IMR-90 (cell line): Measurements from ENCODE around the gene CLRN3. TPM values are rescaled to one million over a fixed set of nuclear protein-coding genes. Genes with fewer than 3 reads are reported as not detected.

Source experiments
- ATAC-seq: fragments of 200-7000 bp; cut with Tn5 transposase; 2 replicates; pipeline ENCODE4 v1.9.1; 2020; ENCODE audit warnings: low read depth, mild to moderate bottlenecking, moderate library complexity
- BruUV-seq: library from RNA; stranded (reverse); fragments of 400-500 nt; replicated peaks from 2 replicates; lab custom pipeline; 2021; lab: Mats Ljungman, UMichigan
- CTCF ChIA-PET: fragments of 300-600 bp; formaldehyde crosslinking; extraction: SDS; loops from one replicate; lab custom pipeline; 2021; ENCODE audit warnings: antibody characterized with exemption; lab: Yijun Ruan, JAX
- POLR2A ChIA-PET: fragments of 300-600 bp; sonication (Branson Sonifier 250); formaldehyde crosslinking; loops from one replicate; lab custom pipeline; 2022; ENCODE audit warnings: antibody characterized with exemption; ENCODE audit not compliant: unreplicated experiment; lab: Charles Lee
- DNase-seq: peaks from one replicate; pipeline ENCODE4 v3.0.0; 2013
- H2AFZ ChIP-seq: replicated peaks from 2 replicates; pipeline ENCODE3; 2013; ENCODE audit warnings: low read length, mild to moderate bottlenecking; ENCODE audit not compliant: poor library complexity
- H2AK5ac ChIP-seq: 2 replicates; pipeline ENCODE4 v1.6.1; 2013; ENCODE audit warnings: low read depth, low read length, inconsistent platforms
- H2AK9ac ChIP-seq: replicated peaks from 2 replicates; pipeline ENCODE3; 2013; ENCODE audit warnings: mild to moderate bottlenecking, low read depth, low read length, moderate library complexity; ENCODE audit not compliant: poor library complexity
- H2BK120ac ChIP-seq: 2 replicates; pipeline ENCODE4 v1.6.1; 2013; ENCODE audit warnings: low read depth, low read length, inconsistent platforms
- H2BK15ac ChIP-seq: 3 replicates; pipeline ENCODE4 v1.6.1; 2013; ENCODE audit warnings: low read depth, low read length, inconsistent platforms
- H2BK20ac ChIP-seq: 2 replicates; pipeline ENCODE4 v1.6.1; 2013; ENCODE audit warnings: low read depth, mild to moderate bottlenecking, inconsistent platforms, low read length, moderate library complexity
- H2BK5ac ChIP-seq: 2 replicates; pipeline ENCODE4 v1.6.1; 2013; ENCODE audit warnings: mild to moderate bottlenecking, low read depth, low read length, inconsistent platforms; ENCODE audit not compliant: poor library complexity, severe bottlenecking
- H3K14ac ChIP-seq: replicated peaks from 2 replicates; pipeline ENCODE4 v1.6.1; 2013; ENCODE audit warnings: low read depth, low read length, inconsistent platforms
- H3K18ac ChIP-seq: 2 replicates; pipeline ENCODE4 v1.6.1; 2013; ENCODE audit warnings: low read depth, low read length, control low read depth
- H3K23ac ChIP-seq: 2 replicates; pipeline ENCODE4 v1.6.1; 2013; ENCODE audit warnings: low read depth, low read length, inconsistent platforms
- H3K27ac ChIP-seq: 2 replicates; pipeline ENCODE4 v1.5.1; 2013; ENCODE audit warnings: mild to moderate bottlenecking, control low read depth, low read length; ENCODE audit not compliant: insufficient read depth
- H3K27me3 ChIP-seq: 2 replicates; pipeline ENCODE4 v1.6.1; 2013; ENCODE audit warnings: low read length; ENCODE audit not compliant: control insufficient read depth, insufficient read depth
- H3K36me3 ChIP-seq: 2 replicates; pipeline ENCODE4 v1.6.1; 2013; ENCODE audit warnings: low read length, mixed read lengths; ENCODE audit not compliant: control insufficient read depth, insufficient read depth
- H3K4ac ChIP-seq: 2 replicates; pipeline ENCODE4 v1.6.1; 2013; ENCODE audit warnings: low read depth, low read length, inconsistent platforms
- H3K4me1 ChIP-seq: 2 replicates; pipeline ENCODE4 v1.6.1; 2013; ENCODE audit warnings: low read length, mixed read lengths; ENCODE audit not compliant: control insufficient read depth, insufficient read depth
- H3K4me2 ChIP-seq: 2 replicates; pipeline ENCODE4 v1.6.1; 2013; ENCODE audit warnings: low read depth, mild to moderate bottlenecking, control low read depth, low read length, moderate library complexity
- H3K4me3 ChIP-seq: 2 replicates; pipeline ENCODE4 v1.5.1; 2013; ENCODE audit warnings: low read depth, mild to moderate bottlenecking, control low read depth, low read length, moderate library complexity; ENCODE audit not compliant: insufficient read depth
- H3K56ac ChIP-seq: 2 replicates; pipeline ENCODE4 v1.6.1; 2013; ENCODE audit warnings: low read length, inconsistent platforms; ENCODE audit not compliant: insufficient read depth; ENCODE audit errors: extremely low read depth
- H3K79me1 ChIP-seq, 2 experiments: 2 replicates each; pipeline ENCODE4 v1.6.1; 2013; ENCODE audit warnings: low read length in 2 of 2, inconsistent platforms in 1 of 2, low read depth in 1 of 2
- H3K9ac ChIP-seq: 2 replicates; pipeline ENCODE4 v1.6.1; 2013; ENCODE audit warnings: low read depth, low read length, control low read depth
- H3K9me1 ChIP-seq: 2 replicates; pipeline ENCODE4 v1.6.1; 2013; ENCODE audit warnings: low read length, inconsistent platforms; ENCODE audit not compliant: insufficient read depth
- H3K9me3 ChIP-seq: 2 replicates; pipeline ENCODE4 v1.6.1; 2013; ENCODE audit warnings: low read length; ENCODE audit not compliant: control insufficient read depth, insufficient read depth
- H4K20me1 ChIP-seq: 2 replicates; pipeline ENCODE4 v1.6.1; 2013; ENCODE audit warnings: low read length, inconsistent platforms; ENCODE audit not compliant: insufficient read depth
- H4K5ac ChIP-seq: 2 replicates; pipeline ENCODE4 v1.6.1; 2013; ENCODE audit warnings: mild to moderate bottlenecking, low read depth, low read length, control low read depth
- H4K8ac ChIP-seq, 2 experiments: 2 replicates each; pipeline ENCODE4 v1.6.1; 2013; ENCODE audit warnings: low read depth in 2 of 2, low read length in 2 of 2, control low read depth in 1 of 2, inconsistent platforms in 1 of 2
- H4K91ac ChIP-seq: 2 replicates; pipeline ENCODE4 v1.6.1; 2013; ENCODE audit warnings: low read depth, low read length, inconsistent platforms; ENCODE audit not compliant: insufficient read depth
- BHLHE40 ChIP-seq: fragments of 150-350 bp; IDR thresholded peaks from 2 replicates; pipeline ENCODE4 v1.6.1; 2016; ENCODE audit warnings: mild to moderate bottlenecking, low read depth, low read length
- CEBPB ChIP-seq: IDR thresholded peaks from 2 replicates; pipeline ENCODE4 v1.6.1; 2012; ENCODE audit warnings: low read depth, low read length, improper control_type of control experiment
- CHD1 ChIP-seq: IDR thresholded peaks from 2 replicates; pipeline ENCODE4 v1.6.1; 2012; ENCODE audit warnings: low read depth, low read length, improper control_type of control experiment
- FOS ChIP-seq: fragments of 150-350 bp; IDR thresholded peaks from 2 replicates; pipeline ENCODE4 v1.6.1; 2016; ENCODE audit warnings: low read depth, low read length
- MAFK ChIP-seq: IDR thresholded peaks from 2 replicates; pipeline ENCODE4 v1.6.1; 2012; ENCODE audit warnings: low read depth, low read length, improper control_type of control experiment
- MAZ ChIP-seq: IDR thresholded peaks from 2 replicates; pipeline ENCODE4 v1.6.1; 2012; ENCODE audit warnings: low read depth, mild to moderate bottlenecking, low read length, improper control_type of control experiment, moderate library complexity, borderline replicate concordance
- MXI1 ChIP-seq: IDR thresholded peaks from 2 replicates; pipeline ENCODE4 v1.6.1; 2012; ENCODE audit warnings: low read depth, mild to moderate bottlenecking, low read length, moderate library complexity, borderline replicate concordance
- NFE2L2 ChIP-seq: fragments of 150-350 bp; IDR thresholded peaks from 2 replicates; pipeline ENCODE4 v1.6.1; 2016; ENCODE audit warnings: low read depth, mild to moderate bottlenecking, low read length
- POLR2A ChIP-seq: IDR thresholded peaks from 2 replicates; pipeline ENCODE4 v1.6.1; 2012; ENCODE audit warnings: mild to moderate bottlenecking, low read depth, low read length
- RAD21 ChIP-seq: IDR thresholded peaks from 2 replicates; pipeline ENCODE4 v1.6.1; 2012; ENCODE audit warnings: low read length, improper control_type of control experiment
- RCOR1 ChIP-seq: IDR thresholded peaks from 2 replicates; pipeline ENCODE4 v1.6.1; 2012; ENCODE audit warnings: mild to moderate bottlenecking, low read length, improper control_type of control experiment; ENCODE audit not compliant: insufficient replicate concordance
- RFX5 ChIP-seq: IDR thresholded peaks from 2 replicates; pipeline ENCODE4 v1.8.0; 2012; ENCODE audit warnings: low read depth, mild to moderate bottlenecking, low read length, moderate library complexity
- SMC3 ChIP-seq: fragments of 150-350 bp; IDR thresholded peaks from 2 replicates; pipeline ENCODE4 v1.6.1; 2016; ENCODE audit warnings: low read depth, mild to moderate bottlenecking, antibody characterized with exemption, low read length, moderate library complexity
- WGBS, 2 experiments: methylation state at CpG; one replicate each; pipeline versions ENCODE4 v1.1.5 to v1.1.7; 2013; ENCODE audit warnings: missing lambda C conversion rate in 2 of 2; ENCODE audit not compliant: insufficient read length in 1 of 2; ENCODE audit errors: extremely low coverage in 2 of 2; 5-methylcytosine and 5-hydroxymethylcytosine counted together
- dilution Hi-C: fragments of 300-500 bp; cut with HindIII; formaldehyde crosslinking; loops from one replicate; pipeline ENCODE4 v1.14.3; 2018; ENCODE audit warnings: low sequenced_read_pairs; ENCODE audit not compliant: unreplicated experiment
- in situ Hi-C: fragments of 300-500 bp; cut with MboI; formaldehyde crosslinking; loops from 3 replicates; pipeline ENCODE4 v1.14.3; 2019; ENCODE audit warnings: low sequenced_read_pairs, inconsistent platforms, mixed read lengths
- intact Hi-C: fragments of 100-400 bp; cut with micrococcal nuclease; formaldehyde crosslinking; loops from 2 replicates; pipeline ENCODE4 v1.10.0; 2022
- polyA plus RNA-seq, 3 experiments: library from polyadenylated mRNA; depleted of rRNA; stranded (reverse); fragments of >200 nt; gene quantifications; 2 replicates each; pipeline ENCODE4 v1.2.3, GENCODE V29; 2012; ENCODE audit warnings: low replicate concordance in 1 of 3
- total RNA-seq: library from RNA; depleted of rRNA; stranded (reverse); fragments of >200 nt; gene quantifications from 2 replicates; pipeline ENCODE4 v1.2.3, GENCODE V29; 2012
- TF ChIP-seq, protein P1 (sequence below): fragments of 150-350 bp; IDR thresholded peaks from 2 replicates; pipeline ENCODE4 v1.6.1; 2017; ENCODE audit warnings: mild to moderate bottlenecking, antibody characterized with exemption, low read length, low read depth
- TF ChIP-seq, protein P2 (sequence below): conservative IDR thresholded peaks from 2 replicates; pipeline ENCODE4 v1.5.1; 2012; ENCODE audit warnings: mild to moderate bottlenecking, low read depth, low read length, improper control_type of control experiment
- TF ChIP-seq, protein P3 (sequence below): fragments of 150-350 bp; IDR thresholded peaks from 2 replicates; pipeline ENCODE4 v1.6.1; 2016; ENCODE audit warnings: low read depth, mild to moderate bottlenecking, low read length, moderate library complexity, borderline replicate concordance

CLRN3 gene
- total and polyA plus RNA-seq, 2 of the 4 experiments (the other 2 are of a cell fraction): not detected

DNA sequence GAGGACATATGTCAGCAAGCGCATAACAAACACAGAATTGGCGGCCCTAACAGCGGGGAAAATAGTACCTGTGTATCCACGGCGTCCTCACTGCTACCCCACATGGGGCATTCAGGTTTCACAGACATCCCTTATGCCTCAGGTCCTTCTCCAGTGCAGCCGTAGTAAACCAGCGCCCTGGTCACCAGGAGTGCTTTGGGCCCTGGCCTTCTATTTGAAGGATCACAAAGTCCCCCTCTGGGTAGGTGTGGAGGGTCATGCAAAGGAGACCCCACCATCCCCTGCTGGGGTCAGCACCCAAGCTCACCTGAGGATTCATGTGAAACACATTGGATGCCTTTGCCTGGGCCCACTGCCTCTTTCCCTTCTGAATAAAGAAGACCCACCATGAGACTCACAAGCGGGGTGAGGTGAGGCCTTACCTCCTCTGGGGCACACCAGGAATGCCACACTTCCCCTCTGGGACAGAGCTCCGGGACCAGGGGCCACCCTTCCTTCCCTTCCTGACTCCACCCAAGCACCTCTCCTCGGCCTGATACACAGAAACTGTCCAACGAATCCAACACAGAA lies 18.8 kb downstream of the CLRN3 start:
- ChIA-PET CTCF (no interaction called here), POLR2A (no interaction called here)
- WGBS, 2 experiments: 30% methylated on average over 2 of the region's 11 CpGs; no CpG with 5 or more reads in 1 of the 2 experiments
- Histone ChIP-seq H3K36me3 (no peaks in the 10 kb centered on the region), H3K9ac (no peak overlapping the region), H4K20me1 (no peaks in the 10 kb centered on the region), H2AK5ac (no peak overlapping the region), H2BK120ac (no peak overlapping the region), H3K27ac (no peak overlapping the region), H2AFZ (no peak overlapping the region), H2BK5ac (no peak overlapping the region), H3K4ac (no peak overlapping the region), H3K23ac (no peak overlapping the region), H3K4me2 (no peak overlapping the region), H3K9me1 (no peaks in the 10 kb centered on the region), H2AK9ac (no peak overlapping the region), H3K4me3 (no peak overlapping the region), H3K14ac (no peak overlapping the region), H2BK15ac (no peak overlapping the region), H2BK20ac (no peak overlapping the region), H3K79me1 (no peaks in the 10 kb centered on the region), H4K91ac (no peak overlapping the region), H3K4me1 (no peaks in the 10 kb centered on the region), H3K9me3 (0 out of 2 replicates have a peak, but pooled peaks cover 4% of the 10 kb centered on the region), H4K8ac (no peak overlapping the region), H3K56ac (no peak overlapping the region), H3K27me3 (no peaks in the 10 kb centered on the region; the same call in 1 of the 2 replicates), H4K5ac (no peak overlapping the region), H3K18ac (no peak overlapping the region)
- TF ChIP-seq RCOR1: no peak
- TF ChIP-seq, protein P1, sequence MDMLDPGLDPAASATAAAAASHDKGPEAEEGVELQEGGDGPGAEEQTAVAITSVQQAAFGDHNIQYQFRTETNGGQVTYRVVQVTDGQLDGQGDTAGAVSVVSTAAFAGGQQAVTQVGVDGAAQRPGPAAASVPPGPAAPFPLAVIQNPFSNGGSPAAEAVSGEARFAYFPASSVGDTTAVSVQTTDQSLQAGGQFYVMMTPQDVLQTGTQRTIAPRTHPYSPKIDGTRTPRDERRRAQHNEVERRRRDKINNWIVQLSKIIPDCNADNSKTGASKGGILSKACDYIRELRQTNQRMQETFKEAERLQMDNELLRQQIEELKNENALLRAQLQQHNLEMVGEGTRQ: no peak
- TF ChIP-seq MAFK: no peak
- TF ChIP-seq, protein P2, sequence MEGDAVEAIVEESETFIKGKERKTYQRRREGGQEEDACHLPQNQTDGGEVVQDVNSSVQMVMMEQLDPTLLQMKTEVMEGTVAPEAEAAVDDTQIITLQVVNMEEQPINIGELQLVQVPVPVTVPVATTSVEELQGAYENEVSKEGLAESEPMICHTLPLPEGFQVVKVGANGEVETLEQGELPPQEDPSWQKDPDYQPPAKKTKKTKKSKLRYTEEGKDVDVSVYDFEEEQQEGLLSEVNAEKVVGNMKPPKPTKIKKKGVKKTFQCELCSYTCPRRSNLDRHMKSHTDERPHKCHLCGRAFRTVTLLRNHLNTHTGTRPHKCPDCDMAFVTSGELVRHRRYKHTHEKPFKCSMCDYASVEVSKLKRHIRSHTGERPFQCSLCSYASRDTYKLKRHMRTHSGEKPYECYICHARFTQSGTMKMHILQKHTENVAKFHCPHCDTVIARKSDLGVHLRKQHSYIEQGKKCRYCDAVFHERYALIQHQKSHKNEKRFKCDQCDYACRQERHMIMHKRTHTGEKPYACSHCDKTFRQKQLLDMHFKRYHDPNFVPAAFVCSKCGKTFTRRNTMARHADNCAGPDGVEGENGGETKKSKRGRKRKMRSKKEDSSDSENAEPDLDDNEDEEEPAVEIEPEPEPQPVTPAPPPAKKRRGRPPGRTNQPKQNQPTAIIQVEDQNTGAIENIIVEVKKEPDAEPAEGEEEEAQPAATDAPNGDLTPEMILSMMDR: no peak
- no peak for TF ChIP-seq POLR2A
- TF ChIP-seq RAD21: no peak
- no peak for TF ChIP-seq CEBPB
- TF ChIP-seq CHD1: no peak
- no peak for TF ChIP-seq MAZ
- no peak for TF ChIP-seq SMC3
- TF ChIP-seq RFX5: no peak
- no peak for TF ChIP-seq FOS
- TF ChIP-seq BHLHE40: no peak
- no peak for TF ChIP-seq NFE2L2
- TF ChIP-seq, protein P3, sequence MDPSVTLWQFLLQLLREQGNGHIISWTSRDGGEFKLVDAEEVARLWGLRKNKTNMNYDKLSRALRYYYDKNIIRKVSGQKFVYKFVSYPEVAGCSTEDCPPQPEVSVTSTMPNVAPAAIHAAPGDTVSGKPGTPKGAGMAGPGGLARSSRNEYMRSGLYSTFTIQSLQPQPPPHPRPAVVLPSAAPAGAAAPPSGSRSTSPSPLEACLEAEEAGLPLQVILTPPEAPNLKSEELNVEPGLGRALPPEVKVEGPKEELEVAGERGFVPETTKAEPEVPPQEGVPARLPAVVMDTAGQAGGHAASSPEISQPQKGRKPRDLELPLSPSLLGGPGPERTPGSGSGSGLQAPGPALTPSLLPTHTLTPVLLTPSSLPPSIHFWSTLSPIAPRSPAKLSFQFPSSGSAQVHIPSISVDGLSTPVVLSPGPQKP: no peak
- no peak for TF ChIP-seq MXI1
- no TSS peak for BruUV-seq
- ATAC-seq (no peak), DNase-seq (no peak)
- in situ Hi-C loops (no loop called here), dilution Hi-C loops (no loop called here), intact Hi-C loops (no loop called here)
